ENCODE results near the gene KRTAP21-2. TPM values are rescaled to one million over a fixed set of nuclear protein-coding genes. Genes with fewer than 3 reads are reported as not detected.
"Not testable (repeated sequence)": the region's sequence is repeated elsewhere in the genome, so short reads cannot be mapped to it uniquely, and the experiment has no call there.

Gene KRTAP21-2
- total RNA-seq: not detected
- not detected for polyA plus RNA-seq

DNA sequence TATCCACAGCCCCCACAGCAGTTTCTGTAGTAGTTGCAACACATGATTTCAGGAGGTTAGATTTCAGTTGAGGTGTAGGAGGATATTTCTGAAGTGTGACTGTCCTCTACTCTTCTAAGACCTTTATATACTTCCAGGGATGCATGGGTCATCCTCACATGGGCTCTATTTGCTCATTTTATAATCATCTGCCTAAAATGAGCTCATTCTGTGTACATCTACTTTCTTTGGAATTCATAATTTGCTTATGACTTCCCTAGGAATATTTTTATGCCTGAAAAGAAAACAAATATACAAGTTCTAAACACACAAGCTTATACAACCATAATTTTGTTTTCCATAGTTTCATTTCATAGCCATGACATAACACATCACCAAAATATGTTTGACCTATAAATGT, at the start of gene KRTAP21-2:
KRTAP21-2 (minus strand) TSS at position 101 of the 400 bp plus-strand sequence; CDS start at position 44, 57 bp downstream.
- Histone ChIP-seq H3K4me1 (ENCODE audit: control insufficient read depth, insufficient read depth, low read length, poor library complexity, severe bottlenecking) (no peaks in the 10 kb centered on the region), H3K4me3 (ENCODE audit: low read depth, low read length) (no peak within 1 kb of the TSS), H3K27ac (ENCODE audit: insufficient read depth, low read length, poor library complexity, severe bottlenecking) (no peak within 1 kb of the TSS), H3K9me3 (ENCODE audit: control insufficient read depth in 2 of 2, low read length in 2 of 2) (no peaks in the 10 kb centered on the region), H3K36me3 (ENCODE audit: control insufficient read depth, insufficient read depth, low read length) (no peaks in the 10 kb centered on the region), H3K27me3 (ENCODE audit: control insufficient read depth, insufficient read depth, low read length) (no peaks in the 10 kb centered on the region)
- H3K27ac Mint-ChIP-seq: no peak within 1 kb of the TSS
- no peaks in the 10 kb centered on the region for H3K4me1 Mint-ChIP-seq
- no peaks in the 10 kb centered on the region for H3K36me3 Mint-ChIP-seq
- H3K27me3 Mint-ChIP-seq: no peaks in the 10 kb centered on the region
- peaks cover 0 to 11% (median 2%) of the 10 kb centered on the region in 7 donors for H3K9me3 Mint-ChIP-seq
- no peak within 1 kb of the TSS for H3K4me3 Mint-ChIP-seq
- ATAC-seq (ENCODE audit: low read depth in 2 of 2): no peak
- DNase-seq: no peak

DNA sequence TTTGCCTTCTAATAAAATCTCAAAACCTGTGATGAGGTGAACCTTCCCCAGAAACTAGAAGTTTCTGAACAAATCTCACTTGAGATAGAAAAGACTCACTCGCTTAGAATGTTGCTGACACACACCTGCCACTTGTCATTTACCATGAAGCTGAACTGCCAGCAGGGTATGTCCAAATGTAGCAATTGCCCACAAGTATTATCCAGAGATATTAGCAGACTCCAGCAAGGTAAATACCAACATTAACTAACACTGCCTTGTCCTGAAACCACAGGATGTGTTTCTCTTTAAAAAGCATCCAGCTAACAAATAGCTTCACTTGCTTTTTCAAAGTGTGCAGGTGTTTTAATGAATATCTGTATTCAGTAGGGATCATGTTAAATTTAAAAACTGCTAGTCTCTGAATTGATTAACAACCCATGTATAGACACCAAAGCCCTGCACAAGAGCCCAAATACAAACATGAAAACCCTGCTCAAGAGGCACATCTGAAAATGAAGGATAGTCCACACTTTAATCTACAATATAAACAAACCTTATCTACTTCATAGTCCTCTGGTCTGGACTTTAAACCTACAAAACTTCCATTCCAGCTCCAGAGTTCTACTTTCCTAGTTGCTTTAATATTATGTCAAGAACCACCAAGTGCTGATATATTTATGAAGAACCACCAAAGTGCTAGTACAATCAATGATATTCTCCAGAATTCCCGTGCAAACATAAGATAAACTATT, 46.7 kb upstream of the KRTAP21-2 start:
- H3K4me1 Mint-ChIP-seq: no peaks in the 10 kb centered on the region
- DNase-seq: no peak
- H3K27ac Mint-ChIP-seq: no peak overlapping the region
- Histone ChIP-seq H3K4me1 (ENCODE audit: control insufficient read depth, insufficient read depth, low read length, poor library complexity, severe bottlenecking) (no peaks in the 10 kb centered on the region), H3K27me3 (ENCODE audit: control insufficient read depth, insufficient read depth, low read length) (no peaks in the 10 kb centered on the region), H3K27ac (ENCODE audit: insufficient read depth, low read length, poor library complexity, severe bottlenecking) (no peak overlapping the region), H3K4me3 (ENCODE audit: low read depth, low read length) (no peak overlapping the region), H3K9me3 (ENCODE audit: control insufficient read depth in 2 of 2, low read length in 2 of 2) (no peaks in the 10 kb centered on the region), H3K36me3 (ENCODE audit: control insufficient read depth, insufficient read depth, low read length) (no peaks in the 10 kb centered on the region)
- peaks cover 4% of the 10 kb centered on the region for H3K27me3 Mint-ChIP-seq
- no peak for ATAC-seq (ENCODE audit: low read depth in 2 of 2)
- H3K4me3 Mint-ChIP-seq: no peak overlapping the region
- H3K9me3 Mint-ChIP-seq: peaks cover 0 to 2% (median 0%) of the 10 kb centered on the region in 7 donors
- no peaks in the 10 kb centered on the region for H3K36me3 Mint-ChIP-seq

DNA sequence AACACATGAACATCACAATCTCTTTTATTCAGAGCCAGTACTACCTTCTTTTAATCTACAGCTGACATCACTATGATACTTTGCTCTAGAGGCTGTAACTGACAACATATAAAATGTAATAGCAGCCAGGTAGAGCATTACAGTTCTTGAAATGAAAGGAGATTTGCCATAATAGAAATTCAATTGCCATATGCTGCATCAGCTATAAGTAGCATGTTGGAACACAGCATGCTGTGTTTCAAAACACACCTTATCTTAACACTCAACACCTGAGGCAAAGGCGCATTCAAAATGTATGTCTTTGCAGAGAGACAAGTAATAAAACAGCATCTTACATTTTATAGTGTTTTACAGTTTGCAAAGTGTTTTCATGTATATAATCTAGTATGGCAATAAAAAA, 32.2 kb upstream of the KRTAP21-2 start:
- Mint-ChIP-seq H3K27me3 (no peaks in the 10 kb centered on the region), H3K9me3 (peaks cover 0 to 1% (median 0%) of the 10 kb centered on the region in 7 donors), H3K4me1 (no peaks in the 10 kb centered on the region), H3K27ac (no peak overlapping the region), H3K4me3 (no peak overlapping the region), H3K36me3 (no peaks in the 10 kb centered on the region)
- ATAC-seq (ENCODE audit: low read depth in 2 of 2) (no peak), DNase-seq (no peak)
- Histone ChIP-seq H3K27me3 (ENCODE audit: control insufficient read depth, insufficient read depth, low read length) (no peaks in the 10 kb centered on the region), H3K9me3 (ENCODE audit: control insufficient read depth in 2 of 2, low read length in 2 of 2) (no peaks in the 10 kb centered on the region), H3K4me3 (ENCODE audit: low read depth, low read length) (no peak overlapping the region), H3K27ac (ENCODE audit: insufficient read depth, low read length, poor library complexity, severe bottlenecking) (no peak overlapping the region), H3K4me1 (ENCODE audit: control insufficient read depth, insufficient read depth, low read length, poor library complexity, severe bottlenecking) (no peaks in the 10 kb centered on the region), H3K36me3 (ENCODE audit: control insufficient read depth, insufficient read depth, low read length) (no peaks in the 10 kb centered on the region)

DNA sequence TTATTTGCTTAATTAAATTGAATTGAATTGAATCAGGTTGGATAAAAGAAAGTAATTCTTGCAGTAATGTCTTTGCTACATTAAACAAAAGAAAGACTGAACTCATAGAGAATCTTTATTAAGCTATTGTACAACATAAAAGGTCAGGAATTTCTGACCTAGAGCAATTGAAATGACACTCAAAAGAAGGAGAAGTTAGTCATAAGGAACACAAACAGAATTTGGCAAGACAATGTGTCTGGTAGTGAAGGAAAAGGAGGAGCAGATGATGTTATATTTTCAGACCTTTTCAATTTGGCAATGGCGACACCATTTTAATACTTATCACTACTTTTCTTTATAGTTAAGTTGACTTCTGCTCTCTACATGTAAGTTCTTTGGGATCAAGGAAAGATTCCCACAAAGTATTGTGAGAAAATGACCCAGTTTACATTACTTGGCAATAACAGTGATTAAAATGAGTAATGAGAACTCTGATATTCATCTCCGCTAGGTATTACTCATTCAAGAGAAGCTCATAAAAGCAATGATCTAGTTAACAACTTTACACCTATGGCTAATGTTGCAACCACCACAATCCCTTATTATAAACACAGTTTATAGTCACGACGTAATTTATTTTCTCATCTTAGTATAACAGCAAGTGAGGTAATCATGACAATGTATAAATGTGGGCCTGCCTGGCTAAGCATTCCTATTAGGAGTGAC, 22.8 kb upstream of the KRTAP21-2 start:
- Histone ChIP-seq H3K36me3 (ENCODE audit: control insufficient read depth, insufficient read depth, low read length) (no peaks in the 10 kb centered on the region), H3K27me3 (ENCODE audit: control insufficient read depth, insufficient read depth, low read length) (no peaks in the 10 kb centered on the region), H3K9me3 (ENCODE audit: control insufficient read depth in 2 of 2, low read length in 2 of 2) (no peaks in the 10 kb centered on the region), H3K27ac (ENCODE audit: insufficient read depth, low read length, poor library complexity, severe bottlenecking) (no peak overlapping the region), H3K4me1 (ENCODE audit: control insufficient read depth, insufficient read depth, low read length, poor library complexity, severe bottlenecking) (no peaks in the 10 kb centered on the region), H3K4me3 (ENCODE audit: low read depth, low read length) (no peak overlapping the region)
- no peaks in the 10 kb centered on the region for H3K4me1 Mint-ChIP-seq
- ATAC-seq (ENCODE audit: low read depth in 2 of 2) (no peak), DNase-seq (no peak)
- H3K4me3 Mint-ChIP-seq: no peak overlapping the region
- H3K27me3 Mint-ChIP-seq: no peaks in the 10 kb centered on the region
- no peaks in the 10 kb centered on the region for H3K36me3 Mint-ChIP-seq
- no peak overlapping the region for H3K27ac Mint-ChIP-seq
- peaks cover 0 to 4% (median 1%) of the 10 kb centered on the region in 7 donors for H3K9me3 Mint-ChIP-seq

DNA sequence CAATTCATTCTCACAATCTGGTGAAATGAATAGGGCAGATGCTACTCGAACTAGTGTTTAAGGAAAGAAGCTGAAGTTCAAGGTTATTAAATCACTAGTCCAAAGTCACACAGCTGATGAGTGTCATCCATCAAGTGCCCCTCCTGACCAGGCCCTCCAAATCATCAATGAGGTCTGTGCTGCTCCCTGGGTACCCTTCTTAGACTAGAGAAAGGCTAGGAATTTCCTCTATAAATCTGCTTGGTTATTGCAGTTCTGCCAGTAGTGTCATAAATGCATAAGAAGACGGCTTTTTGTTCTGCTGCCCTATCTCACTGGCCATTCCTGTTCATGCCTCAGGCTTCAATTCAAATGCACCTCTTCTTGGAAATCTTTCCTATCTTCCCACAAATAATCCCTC, 13.7 kb upstream of the KRTAP21-2 start:
- Mint-ChIP-seq H3K4me3 (no peak overlapping the region), H3K9me3 (peaks cover 0 to 12% (median 0%) of the 10 kb centered on the region in 7 donors), H3K36me3 (no peaks in the 10 kb centered on the region), H3K27ac (no peak overlapping the region), H3K27me3 (peaks cover 3% of the 10 kb centered on the region), H3K4me1 (peaks cover 0 to 6% (median 0%) of the 10 kb centered on the region in 4 donors)
- H3K36me3 ChIP-seq (ENCODE audit: control insufficient read depth, insufficient read depth, low read length): no peaks in the 10 kb centered on the region
- DNase-seq (no peak), ATAC-seq (ENCODE audit: low read depth in 2 of 2) (no peak)
- no peak overlapping the region for H3K4me3 ChIP-seq (ENCODE audit: low read depth, low read length)
- H3K9me3 ChIP-seq (ENCODE audit: control insufficient read depth in 2 of 2, low read length in 2 of 2): no peaks in the 10 kb centered on the region
- no peak overlapping the region for H3K27ac ChIP-seq (ENCODE audit: insufficient read depth, low read length, poor library complexity, severe bottlenecking)
- H3K4me1 ChIP-seq (ENCODE audit: control insufficient read depth, insufficient read depth, low read length, poor library complexity, severe bottlenecking): no peaks in the 10 kb centered on the region
- no peaks in the 10 kb centered on the region for H3K27me3 ChIP-seq (ENCODE audit: control insufficient read depth, insufficient read depth, low read length)

DNA sequence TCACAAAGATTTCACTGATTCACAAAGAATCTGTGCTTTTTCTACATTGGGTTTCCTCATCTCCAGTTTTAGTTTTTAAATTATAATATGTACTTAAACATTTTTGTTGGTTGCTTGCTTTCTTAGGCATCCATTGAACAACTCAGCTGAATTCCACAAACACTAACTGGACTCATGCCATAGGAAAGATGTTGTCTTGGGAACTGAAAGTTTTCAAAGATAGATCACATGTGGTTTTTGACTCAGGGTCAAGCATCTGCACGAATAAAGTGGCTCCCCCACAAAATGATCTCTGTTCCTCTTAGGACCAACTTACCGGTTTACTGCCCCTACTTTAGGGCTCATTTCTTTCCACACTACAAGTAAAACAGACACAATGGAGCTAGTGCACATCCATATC, 11.2 kb upstream of the KRTAP21-2 start:
- no peak for DNase-seq
- Mint-ChIP-seq H3K4me3 (no peak overlapping the region), H3K36me3 (no peaks in the 10 kb centered on the region), H3K4me1 (peaks cover 0 to 6% (median 0%) of the 10 kb centered on the region in 4 donors), H3K27me3 (peaks cover 5% of the 10 kb centered on the region), H3K27ac (no peak overlapping the region), H3K9me3 (peaks cover 0 to 6% (median 0%) of the 10 kb centered on the region in 7 donors)
- no peak for ATAC-seq (ENCODE audit: low read depth in 2 of 2)
- H3K27ac ChIP-seq (ENCODE audit: insufficient read depth, low read length, poor library complexity, severe bottlenecking): no peak overlapping the region
- no peak overlapping the region for H3K4me3 ChIP-seq (ENCODE audit: low read depth, low read length)
- H3K9me3 ChIP-seq (ENCODE audit: control insufficient read depth in 2 of 2, low read length in 2 of 2): no peaks in the 10 kb centered on the region
- H3K4me1 ChIP-seq (ENCODE audit: control insufficient read depth, insufficient read depth, low read length, poor library complexity, severe bottlenecking): no peaks in the 10 kb centered on the region
- H3K36me3 ChIP-seq (ENCODE audit: control insufficient read depth, insufficient read depth, low read length): no peaks in the 10 kb centered on the region
- no peaks in the 10 kb centered on the region for H3K27me3 ChIP-seq (ENCODE audit: control insufficient read depth, insufficient read depth, low read length)

GRCh38 chr21:30755328-30755727, 8.3 kb upstream of the KRTAP21-2 start, which contains the start of gene KRTAP21-1:
Gene KRTAP21-1 (minus strand): TSS chr21:30755428. CDS start chr21:30755378, 50 bp downstream.
- H3K27me3 Mint-ChIP-seq; H3K4me3 ChIP-seq (ENCODE audit: low read depth, low read length); H3K9me3 Mint-ChIP-seq; H3K36me3 ChIP-seq (ENCODE audit: control insufficient read depth, insufficient read depth, low read length); H3K9me3 ChIP-seq (ENCODE audit: control insufficient read depth in 2 of 2, low read length in 2 of 2); H3K36me3 Mint-ChIP-seq; H3K4me1 Mint-ChIP-seq; ATAC-seq (ENCODE audit: low read depth in 2 of 2); H3K27ac ChIP-seq (ENCODE audit: insufficient read depth, low read length, poor library complexity, severe bottlenecking); H3K27me3 ChIP-seq (ENCODE audit: control insufficient read depth, insufficient read depth, low read length); H3K4me1 ChIP-seq (ENCODE audit: control insufficient read depth, insufficient read depth, low read length, poor library complexity, severe bottlenecking); H3K27ac Mint-ChIP-seq; DNase-seq; H3K4me3 Mint-ChIP-seq: not testable (repeated sequence)

Data from CD4-positive, CD25-positive, alpha-beta regulatory T cell (primary cell).